LNCAP (cell line): Measurements from ENCODE around the gene MCF2L2.

Experiments used
- CTCF ChIP-seq: fragments of 450-650 bp; IDR thresholded peaks from 2 replicates; pipeline ENCODE4 v1.5.1; 2017; ENCODE audit warnings: mild to moderate bottlenecking

The MCF2L2 gene

GRCh38 chr3:183230826-183231225 lies 197.6 kb downstream of the MCF2L2 start:
- no peak for TF ChIP-seq CTCF

- TF ChIP-seq CTCF = no peak
Measured at GRCh38 chr3:183229178-183229577, 199.2 kb downstream of the MCF2L2 start.

GRCh38 chr3:183227586-183227985 lies 200.8 kb downstream of the MCF2L2 start:
- no peak for TF ChIP-seq CTCF

GRCh38 chr3:183226333-183226890 lies 202.0 kb downstream of the MCF2L2 start:
- no peak for TF ChIP-seq CTCF

- TF ChIP-seq CTCF = no peak
Measured at GRCh38 chr3:183224180-183224970, 204.0 kb downstream of the MCF2L2 start.

- TF ChIP-seq CTCF = no peak
Measured at GRCh38 chr3:183222631-183223235, 205.7 kb downstream of the MCF2L2 start.

- TF ChIP-seq CTCF = no peak
Measured at GRCh38 chr3:183220828-183221227, 207.6 kb downstream of the MCF2L2 start.
